ENCODE results near the gene ZNF771. TPM values are rescaled to one million over a fixed set of nuclear protein-coding genes. Genes with fewer than 3 reads are reported as not detected.

The ZNF771 gene
- total and polyA plus RNA-seq, 8 donors, result 1.5 to 5.0 (median 3.2) TPM

- 1% methylated on average over 7 to 8 of the region's 8 CpGs for WGBS, 2 donors
- H3K4me3 ChIP-seq, result peak overlapping the region; percentile 69 to 85 (median 75)
These were observed 39.1 kb upstream of the ZNF771 start for GRCh38 chr16:30368122-30368791.

GRCh38 chr16:30368792-30369090, 38.7 kb upstream of the ZNF771 start:
- Histone ChIP-seq H3K4me1 (peaks cover 0 to 24% (median 15%) of the 10 kb centered on the region in 3 donors), H3K9me3 (no peaks in the 10 kb centered on the region), H3K4me3 (peak overlapping the region; percentile 69 to 85 (median 75)), H3K27ac (peak overlapping the region in 3 of 4 donors; percentile 28 to 50 (median 49)), H3K27me3 (no peaks in the 10 kb centered on the region), H3K36me3 (no peaks in the 10 kb centered on the region)
- WGBS, 2 donors, result 10 to 11% methylated on average over 4 of the region's 4 CpGs
- DNase-seq, result no peak
- FAIRE-seq, result no peak
- TF ChIP-seq CTCF (IDR thresholded peaks at IDR 0.05), result no peak
- intact Hi-C loops (cut with DNase I), result no loop called here
- no peak for ATAC-seq

More at GRCh38 chr16:30368122-30368791, 39.1 kb upstream of the ZNF771 start:
- no peak for TF ChIP-seq CTCF (IDR thresholded peaks at IDR 0.05)
- no peak for ATAC-seq
- Histone ChIP-seq H3K36me3 (no peaks in the 10 kb centered on the region), H3K4me1 (peaks cover 0 to 23% (median 15%) of the 10 kb centered on the region in 3 donors), H3K9me3 (no peaks in the 10 kb centered on the region), H3K27ac (peak overlapping the region in 2 of 4 donors; percentile 28 to 50), H3K27me3 (no peaks in the 10 kb centered on the region)
- no peak for FAIRE-seq
- peak in 2 of 6 donors; percentile 21 to 24 for DNase-seq
- intact Hi-C loops (cut with DNase I), result no loop called here

- FAIRE-seq, result no peak
These were observed 38.1 kb upstream of the ZNF771 start for GRCh38 chr16:30369091-30369937.

GRCh38 chr16:30369938-30370455, 37.4 kb upstream of the ZNF771 start:
- FAIRE-seq (no peak), ATAC-seq (no peak), DNase-seq (no peak)
- Histone ChIP-seq H3K4me1 (peaks cover 7 to 24% (median 15%) of the 10 kb centered on the region in 3 donors), H3K9me3 (no peaks in the 10 kb centered on the region), H3K27ac (peak overlapping the region; percentile 36 to 52 (median 50)), H3K4me3 (peak overlapping the region; percentile 69 to 85 (median 75)), H3K36me3 (no peaks in the 10 kb centered on the region), H3K27me3 (no peaks in the 10 kb centered on the region)
- no peak for TF ChIP-seq CTCF (IDR thresholded peaks at IDR 0.05)
- WGBS, 2 donors, result 0 to 1% methylated on average over 4 to 76 of the region's 76 CpGs
- intact Hi-C loops (cut with DNase I), result no loop called here

More at GRCh38 chr16:30369091-30369937, 38.1 kb upstream of the ZNF771 start:
- no peak for ATAC-seq
- intact Hi-C loops (cut with DNase I), result no loop called here
- peak overlapping the region; percentile 36 to 52 (median 50) for H3K27ac ChIP-seq
- no peak for TF ChIP-seq CTCF (IDR thresholded peaks at IDR 0.05)
- no peaks in the 10 kb centered on the region for H3K36me3 ChIP-seq
- 1% methylated on average over 30 to 45 of the region's 45 CpGs for WGBS, 2 donors
- H3K4me1 ChIP-seq, result peaks cover 5 to 24% (median 15%) of the 10 kb centered on the region in 3 donors
- DNase-seq, result peak in 3 of 6 donors; percentile 48 to 87 (median 66)
- H3K4me3 ChIP-seq, result peak overlapping the region; percentile 69 to 85 (median 75)
- no peaks in the 10 kb centered on the region for H3K27me3 ChIP-seq
- H3K9me3 ChIP-seq, result no peaks in the 10 kb centered on the region
